ENCODE data around the gene NXF1. TPM values are rescaled to one million over a fixed set of nuclear protein-coding genes. Genes with fewer than 3 reads are reported as not detected.
"Not testable (repeated sequence)": the region's sequence is repeated elsewhere in the genome, so short reads cannot be mapped to it uniquely, and the experiment has no call there.

The NXF1 gene
- total RNA-seq, 8 experiments from 2014 or later, result 22.4 to 86.6 (median 45.4) TPM

DNA sequence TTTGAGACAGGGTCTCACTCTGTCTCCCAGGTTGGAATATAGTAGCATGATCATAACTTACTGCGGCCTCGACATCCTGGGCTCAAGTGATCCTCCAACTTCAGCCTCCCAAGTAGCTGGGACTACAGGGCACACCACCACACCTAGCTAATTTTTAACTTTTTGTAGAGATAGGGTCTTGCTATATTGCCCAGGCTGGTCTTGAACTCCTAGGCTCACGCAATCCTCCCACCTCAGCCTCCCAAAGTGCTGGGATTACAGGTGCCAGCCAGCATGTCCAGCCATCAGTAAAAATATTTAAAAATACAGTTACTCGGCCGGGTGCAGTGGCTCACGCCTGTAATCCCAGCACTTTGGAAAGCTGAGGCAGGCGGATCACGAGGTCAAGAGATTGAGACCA lies 22.9 kb upstream of the NXF1 start:
- in situ Hi-C loops (cut with MboI; ENCODE audit: low pct_unique_long_range_greater_than_20kb in 2 of 9, low sequenced_read_pairs in 9 of 9, unreplicated experiment in 9 of 9), result loop anchor here in 1 of 9 experiments (25.0 kb wide), 1 partner anchor 441 kb away; no protein-coding TSS in a partner anchor
- not testable (repeated sequence) for ATAC-seq (replicated peaks in 6 of 8); H3K4me3 ChIP-seq; H3K27ac ChIP-seq
- peaks cover 5 to 14% of the 10 kb centered on the region in 2 donors for H3K4me1 ChIP-seq (replicated peaks in 1 of 2)
- WGBS, 10 experiments, result 78 to 100% (median 96%) methylated on average over 1 to 8 of the region's 8 CpGs; no CpG with 5 or more reads in 3 of the 10 experiments

DNA sequence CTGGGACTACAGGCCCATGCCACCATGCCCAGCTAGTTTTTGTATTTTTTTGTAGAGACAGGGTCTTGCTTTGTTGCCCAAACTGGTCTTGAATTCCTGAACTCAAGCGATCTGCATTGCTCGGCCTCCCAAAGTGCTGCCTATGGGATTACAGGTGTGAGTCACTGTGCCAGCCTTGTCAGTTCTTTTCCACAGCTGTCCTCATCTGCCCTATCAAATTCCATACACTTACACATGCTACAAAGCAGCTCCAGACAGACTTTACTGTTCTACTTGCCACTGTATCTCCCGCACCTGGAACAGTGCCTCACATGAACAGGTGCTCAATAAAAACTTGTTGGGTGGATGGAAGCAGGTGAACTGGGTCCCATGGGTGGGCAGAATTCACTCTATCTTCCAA lies 18.4 kb upstream of the NXF1 start:
- Histone ChIP-seq H3K4me3 (no peak overlapping the region), H3K27ac (no peak overlapping the region), H3K4me1 (replicated peaks in 1 of 2) (no peaks in the 10 kb centered on the region)
- in situ Hi-C loops (cut with MboI; ENCODE audit: low pct_unique_long_range_greater_than_20kb in 2 of 9, low sequenced_read_pairs in 9 of 9, unreplicated experiment in 9 of 9), result no loop called here
- no peak for ATAC-seq (replicated peaks in 6 of 8)
- WGBS, 10 experiments, result 96 to 100% (median 100%) methylated on average over 2 to 3 of the region's 3 CpGs; no CpG with 5 or more reads in 7 of the 10 experiments

DNA sequence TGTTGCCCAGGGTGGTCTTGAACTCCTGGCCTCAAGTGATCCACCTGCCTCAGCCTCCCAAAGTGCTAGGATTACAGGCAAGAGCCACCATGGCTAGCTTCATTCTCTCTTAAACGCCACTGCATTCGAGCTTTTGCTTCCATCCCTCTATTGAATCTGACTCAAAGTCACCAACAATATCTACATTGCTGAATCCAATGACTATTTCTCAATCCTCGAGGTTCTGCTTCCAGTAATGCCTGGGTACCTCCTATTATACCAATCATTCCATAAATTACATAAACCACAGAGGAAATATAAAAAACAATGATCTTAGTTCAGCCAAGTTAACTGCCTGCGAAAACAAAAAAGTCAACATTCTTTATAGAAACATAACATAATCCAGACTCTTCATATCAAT lies 11.9 kb upstream of the NXF1 start:
- WGBS, 10 experiments, result 80 to 100% (median 98%) methylated on average over 1 to 4 of the region's 4 CpGs; no CpG with 5 or more reads in 2 of the 10 experiments
- no peak overlapping the region for H3K4me3 ChIP-seq
- no peak overlapping the region for H3K27ac ChIP-seq
- H3K4me1 ChIP-seq (replicated peaks in 1 of 2), result no peaks in the 10 kb centered on the region
- in situ Hi-C loops (cut with MboI; ENCODE audit: low pct_unique_long_range_greater_than_20kb in 2 of 9, low sequenced_read_pairs in 9 of 9, unreplicated experiment in 9 of 9), result no loop called here
- ATAC-seq (replicated peaks in 6 of 8), result no peak

DNA sequence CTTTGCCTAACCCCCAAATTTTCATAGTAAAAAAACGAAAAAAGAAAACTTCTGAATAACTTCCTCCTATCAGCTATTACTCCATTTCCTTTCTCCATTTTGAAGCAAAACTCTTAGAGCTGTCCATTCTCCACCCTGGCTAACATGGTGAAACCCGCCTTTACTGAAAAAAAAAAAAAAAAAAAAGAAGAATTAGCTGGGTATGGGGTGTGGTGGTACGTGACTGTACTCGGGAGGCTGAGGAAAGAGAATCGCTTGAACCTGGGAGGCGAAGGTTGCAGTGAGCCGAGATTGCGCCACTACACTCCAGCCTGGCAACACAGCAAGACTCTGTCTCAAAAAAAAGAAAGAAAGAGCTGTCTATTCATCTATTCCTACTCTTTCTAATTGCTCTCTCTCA lies 11.3 kb upstream of the NXF1 start:
- H3K4me1 ChIP-seq (replicated peaks in 1 of 2), result no peaks in the 10 kb centered on the region
- ATAC-seq (replicated peaks in 6 of 8), result no peak
- H3K4me3 ChIP-seq, result no peak overlapping the region
- no peak overlapping the region for H3K27ac ChIP-seq
- WGBS, 10 experiments, result 72 to 100% (median 90%) methylated on average over 1 to 8 of the region's 8 CpGs
- in situ Hi-C loops (cut with MboI; ENCODE audit: low pct_unique_long_range_greater_than_20kb in 2 of 9, low sequenced_read_pairs in 9 of 9, unreplicated experiment in 9 of 9), result no loop called here

DNA sequence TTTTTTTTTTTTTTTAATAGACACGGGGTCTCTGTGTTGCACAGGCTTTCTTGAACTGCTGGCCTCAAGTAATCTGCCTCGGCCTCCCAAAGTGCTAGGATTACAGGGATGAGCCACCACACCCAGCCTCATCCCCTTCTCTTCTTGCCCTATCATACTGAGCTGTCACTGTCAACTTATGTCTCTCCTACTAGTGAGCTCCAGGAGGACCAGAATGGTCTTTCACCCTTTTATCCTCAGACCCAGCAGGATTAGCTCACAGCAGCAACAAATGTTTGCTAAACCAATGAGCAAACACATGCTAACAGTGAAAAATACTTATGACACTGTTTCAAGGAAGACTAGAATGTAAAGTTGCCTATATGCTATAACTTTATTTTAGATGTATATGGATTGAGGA lies 6.4 kb upstream of the NXF1 start:
- in situ Hi-C loops (cut with MboI; ENCODE audit: low pct_unique_long_range_greater_than_20kb in 2 of 9, low sequenced_read_pairs in 9 of 9, unreplicated experiment in 9 of 9), result no loop called here
- Histone ChIP-seq H3K27ac (no peak overlapping the region), H3K4me3 (no peak overlapping the region), H3K4me1 (replicated peaks in 1 of 2) (peaks cover 0 to under 1% of the 10 kb centered on the region in 2 donors)
- WGBS, 10 experiments, result 40 to 95% (median 88%) methylated on average over 1 to 2 of the region's 2 CpGs; no CpG with 5 or more reads in 4 of the 10 experiments
- no peak for ATAC-seq (replicated peaks in 6 of 8)

DNA sequence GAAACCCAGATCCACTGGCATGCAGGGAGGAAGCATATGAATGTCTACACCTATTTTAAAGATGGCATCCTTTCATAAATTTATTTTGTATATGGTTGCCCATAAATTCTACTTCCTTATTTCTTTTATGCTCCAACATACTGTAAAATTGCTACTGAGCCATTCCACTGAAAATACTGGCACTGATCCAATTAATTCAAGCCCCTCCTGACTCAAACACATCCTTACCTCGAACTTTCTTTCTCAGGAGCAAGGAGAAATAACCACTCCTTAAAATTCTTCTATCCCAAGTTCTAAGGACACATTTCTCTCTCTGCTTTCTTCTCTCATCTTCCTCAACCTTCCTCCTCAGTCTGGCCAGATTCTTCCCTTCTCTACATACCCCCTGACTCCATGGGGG lies 5.5 kb upstream of the NXF1 start:
- in situ Hi-C loops (cut with MboI; ENCODE audit: low pct_unique_long_range_greater_than_20kb in 2 of 9, low sequenced_read_pairs in 9 of 9, unreplicated experiment in 9 of 9), result no loop called here
- WGBS, 10 experiments, result 0 to 85% (median 36%) methylated on average over 1 of the region's 1 CpG; no CpG with 5 or more reads in 2 of the 10 experiments
- Histone ChIP-seq H3K27ac (no peak overlapping the region), H3K4me3 (no peak overlapping the region), H3K4me1 (replicated peaks in 1 of 2) (peaks cover 7% of the 10 kb centered on the region in 2 donors)
- ATAC-seq (replicated peaks in 6 of 8), result no peak

DNA sequence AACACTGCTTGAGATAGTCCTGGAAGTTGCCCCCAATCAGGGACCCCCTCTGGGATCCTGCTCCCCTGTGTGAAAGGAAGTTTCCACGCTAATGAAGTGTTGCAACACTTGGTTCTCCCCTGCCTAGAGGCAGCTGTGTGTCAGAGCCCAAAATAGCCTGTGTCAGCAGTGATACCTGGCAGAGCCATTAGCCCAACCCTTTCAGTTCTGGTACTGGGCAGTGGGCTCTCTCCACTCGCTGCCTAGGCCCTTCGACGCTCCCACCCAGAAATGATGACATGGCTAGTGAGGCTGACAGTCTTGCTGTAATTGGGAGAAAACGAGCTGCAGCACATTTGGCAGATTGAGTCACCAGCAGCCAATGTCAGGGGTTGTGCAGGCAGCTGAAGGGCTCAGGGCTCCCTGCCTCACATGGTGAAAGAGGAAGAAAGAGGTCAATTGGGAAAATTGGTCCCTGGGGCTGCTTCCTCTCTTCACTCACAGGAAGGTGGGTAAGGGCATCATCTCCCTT lies 1.4 kb upstream of the NXF1 start:
- H3K4me3 ChIP-seq, result no peak overlapping the region
- ATAC-seq (replicated peaks in 6 of 8), result peak in 3 of 8 experiments; percentile 4 to 10 (median 8)

DNA sequence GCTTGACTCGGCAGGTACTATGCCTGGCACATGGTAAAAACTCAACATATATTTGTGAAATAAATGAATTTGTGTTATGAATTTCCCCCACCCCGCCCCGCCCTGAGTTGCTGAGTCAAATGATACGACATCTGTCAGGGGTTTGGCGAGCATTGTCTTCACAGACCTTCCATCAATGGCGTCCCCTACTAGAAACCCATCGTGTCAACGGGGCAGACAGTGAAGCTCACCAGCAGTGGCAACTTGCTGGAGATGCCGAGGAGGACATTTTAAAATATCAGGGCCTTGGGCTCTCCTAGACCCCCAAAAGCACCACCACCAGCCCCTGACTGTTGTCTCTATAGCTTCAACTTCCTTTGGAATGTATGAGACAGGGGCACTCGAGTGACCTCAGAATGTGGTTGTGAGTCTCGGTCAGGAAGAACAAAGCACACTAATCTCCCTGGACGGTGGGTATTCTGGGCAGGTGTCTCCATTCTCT lies 761 bp upstream of the NXF1 start:
- in situ Hi-C loops (cut with MboI; ENCODE audit: low pct_unique_long_range_greater_than_20kb in 2 of 9, low sequenced_read_pairs in 9 of 9, unreplicated experiment in 9 of 9), result no loop called here

More for the DNA sequence above, 1.4 kb upstream of the NXF1 start:
- Histone ChIP-seq H3K4me1 (replicated peaks in 1 of 2) (peaks cover 14 to 17% of the 10 kb centered on the region in 2 donors), H3K27ac (peak overlapping the region in 1 of 2 donors; percentile 69)
- in situ Hi-C loops (cut with MboI; ENCODE audit: low pct_unique_long_range_greater_than_20kb in 2 of 9, low sequenced_read_pairs in 9 of 9, unreplicated experiment in 9 of 9), result no loop called here
- 60 to 91% (median 76%) methylated on average over 1 to 5 of the region's 5 CpGs; no CpG with 5 or more reads in 6 of the 10 experiments for WGBS, 10 experiments

DNA sequence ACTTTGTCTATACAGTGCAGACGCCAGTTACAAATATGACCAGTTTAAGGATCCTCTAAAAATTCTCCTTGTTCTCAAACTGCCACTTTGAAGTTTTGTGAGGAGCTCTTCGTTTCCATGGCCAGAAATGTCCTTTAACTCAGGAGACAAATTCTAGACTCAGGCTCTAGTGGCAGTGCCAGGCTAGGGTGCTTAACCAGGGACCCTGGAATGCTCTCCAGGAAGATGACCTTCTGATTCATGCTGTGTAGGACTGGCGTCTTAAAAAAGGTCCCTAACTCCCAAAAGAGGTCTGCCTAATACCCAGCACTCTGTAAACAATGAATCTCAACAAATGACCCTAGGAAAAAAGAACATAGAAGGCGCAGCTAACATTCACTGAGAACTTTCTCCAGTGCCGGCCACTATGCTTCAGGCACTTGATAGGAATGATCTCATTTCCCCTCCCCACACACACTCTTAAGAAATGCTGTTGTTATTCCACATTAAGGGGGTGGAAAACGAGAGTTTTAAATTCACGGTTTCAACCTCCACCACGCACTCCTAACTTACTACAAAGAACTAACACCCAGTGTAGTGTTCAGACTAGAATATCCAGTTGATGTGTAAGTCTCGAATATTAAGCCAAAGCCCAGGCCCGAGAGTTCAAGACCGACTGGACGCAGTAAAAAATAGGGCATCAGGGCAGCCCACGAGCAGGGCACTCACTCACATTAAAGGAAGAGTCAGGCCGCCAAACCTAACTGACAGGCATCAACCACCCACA lies 747 bp downstream of the NXF1 start:
- peaks cover 14 to 17% of the 10 kb centered on the region in 2 donors for H3K4me1 ChIP-seq (replicated peaks in 1 of 2)
- in situ Hi-C loops (cut with MboI; ENCODE audit: low pct_unique_long_range_greater_than_20kb in 2 of 9, low sequenced_read_pairs in 9 of 9, unreplicated experiment in 9 of 9), result no loop called here
- ATAC-seq (replicated peaks in 6 of 8), result peak in 3 of 8 experiments; percentile 6 to 23 (median 13)
- peak overlapping the region; percentile 38 to 81 for H3K27ac ChIP-seq
- H3K4me3 ChIP-seq, result peak overlapping the region; percentile 58 to 88 (median 75)
- 0 to 20% (median 5%) methylated on average over 1 to 12 of the region's 14 CpGs; no CpG with 5 or more reads in 2 of the 10 experiments for WGBS, 10 experiments

More for the DNA sequence above, 761 bp upstream of the NXF1 start:
- WGBS, 10 experiments, result 0 to 56% (median 24%) methylated on average over 2 to 8 of the region's 12 CpGs; no CpG with 5 or more reads in 4 of the 10 experiments
- Histone ChIP-seq H3K4me3 (peak overlapping the region; percentile 58 to 88 (median 75)), H3K4me1 (replicated peaks in 1 of 2) (peaks cover 14 to 17% of the 10 kb centered on the region in 2 donors), H3K27ac (peak overlapping the region; percentile 69 to 78)
- ATAC-seq (replicated peaks in 6 of 8), result peak in 5 of 8 experiments; percentile 1 to 8 (median 6)

DNA sequence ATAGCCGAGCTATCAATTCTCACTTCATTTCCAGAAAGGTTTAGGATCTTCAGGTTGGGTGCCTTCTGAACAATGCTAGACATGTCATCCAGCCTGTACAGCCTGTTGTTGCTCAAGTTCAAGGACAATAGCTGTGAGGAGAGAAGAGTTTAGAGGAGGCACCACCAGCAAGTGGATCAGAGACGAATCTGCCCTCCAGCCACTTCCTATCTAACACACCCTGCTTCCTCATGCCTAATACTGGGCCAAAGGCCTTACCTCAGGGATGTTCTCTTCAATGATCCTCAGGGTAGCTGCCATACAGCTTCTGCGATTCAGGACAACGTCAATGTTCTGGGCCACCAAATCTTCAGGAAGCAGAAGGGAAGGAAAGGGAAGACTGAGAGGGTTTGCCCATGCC lies 4.2 kb downstream of the NXF1 start:
- WGBS, 10 experiments, result 40 to 100% (median 100%) methylated on average over 1 to 4 of the region's 4 CpGs; no CpG with 5 or more reads in 1 of the 10 experiments
- no peak for ATAC-seq (replicated peaks in 6 of 8)
- in situ Hi-C loops (cut with MboI; ENCODE audit: low pct_unique_long_range_greater_than_20kb in 2 of 9, low sequenced_read_pairs in 9 of 9, unreplicated experiment in 9 of 9), result no loop called here
- no peak overlapping the region for H3K4me3 ChIP-seq
- H3K27ac ChIP-seq, result no peak overlapping the region
- H3K4me1 ChIP-seq (replicated peaks in 1 of 2), result peaks cover 8 to 11% of the 10 kb centered on the region in 2 donors

DNA sequence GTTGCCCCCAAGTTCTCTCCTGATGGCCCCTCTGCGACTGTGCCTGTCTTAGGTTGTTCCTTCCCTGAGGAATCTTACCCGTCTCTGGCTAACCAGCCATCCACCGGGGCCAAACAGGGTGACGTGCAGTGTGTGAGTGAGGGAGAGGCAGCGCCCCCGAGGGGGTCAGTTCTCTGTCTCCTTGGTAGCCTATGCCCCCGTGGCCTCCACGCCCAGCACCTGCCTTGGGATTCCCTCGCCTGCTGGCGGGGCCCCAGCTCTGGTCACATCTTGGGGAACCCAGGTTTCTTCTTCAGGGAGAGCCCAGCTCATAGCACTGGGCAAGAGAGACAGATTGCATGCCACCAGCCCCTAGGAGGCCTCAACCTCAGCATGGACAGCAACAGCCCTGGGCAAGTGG lies 5.8 kb downstream of the NXF1 start:
- H3K4me1 ChIP-seq (replicated peaks in 1 of 2), result peaks cover 7 to 10% of the 10 kb centered on the region in 2 donors
- WGBS, 10 experiments, result 78 to 100% (median 88%) methylated on average over 1 to 4 of the region's 10 CpGs; no CpG with 5 or more reads in 6 of the 10 experiments
- peak in 5 of 8 experiments; percentile 6 to 25 (median 24) for ATAC-seq (replicated peaks in 6 of 8)
- no peak overlapping the region for H3K27ac ChIP-seq
- no peak overlapping the region for H3K4me3 ChIP-seq
- in situ Hi-C loops (cut with MboI; ENCODE audit: low pct_unique_long_range_greater_than_20kb in 2 of 9, low sequenced_read_pairs in 9 of 9, unreplicated experiment in 9 of 9), result no loop called here

DNA sequence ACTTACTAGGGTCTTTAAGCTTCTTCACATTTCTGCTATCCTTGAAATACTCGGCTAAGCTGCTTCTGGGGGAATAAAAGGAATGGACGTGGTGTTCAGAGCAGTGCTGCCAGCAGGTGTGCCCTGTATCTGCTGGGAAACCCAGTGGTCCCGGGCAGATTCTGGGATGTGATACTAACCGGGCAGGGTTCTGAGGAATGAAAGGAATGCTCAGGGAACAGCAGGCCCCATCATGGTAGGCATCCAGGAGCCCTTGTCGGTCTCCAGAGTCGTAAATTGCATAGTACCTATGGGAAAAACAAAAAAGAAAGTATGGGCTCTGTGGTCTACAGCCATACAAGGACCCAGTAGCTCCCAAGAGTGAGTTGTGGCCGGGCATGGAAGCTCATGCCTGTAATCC lies 9.0 kb downstream of the NXF1 start:
- in situ Hi-C loops (cut with MboI; ENCODE audit: low pct_unique_long_range_greater_than_20kb in 2 of 9, low sequenced_read_pairs in 9 of 9, unreplicated experiment in 9 of 9), result no loop called here
- Histone ChIP-seq H3K27ac (no peak overlapping the region), H3K4me1 (replicated peaks in 1 of 2) (peaks cover 6 to 9% of the 10 kb centered on the region in 2 donors), H3K4me3 (no peak overlapping the region)
- 60 to 100% (median 90%) methylated on average over 1 to 6 of the region's 7 CpGs; no CpG with 5 or more reads in 2 of the 10 experiments for WGBS, 10 experiments
- no peak for ATAC-seq (replicated peaks in 6 of 8)

DNA sequence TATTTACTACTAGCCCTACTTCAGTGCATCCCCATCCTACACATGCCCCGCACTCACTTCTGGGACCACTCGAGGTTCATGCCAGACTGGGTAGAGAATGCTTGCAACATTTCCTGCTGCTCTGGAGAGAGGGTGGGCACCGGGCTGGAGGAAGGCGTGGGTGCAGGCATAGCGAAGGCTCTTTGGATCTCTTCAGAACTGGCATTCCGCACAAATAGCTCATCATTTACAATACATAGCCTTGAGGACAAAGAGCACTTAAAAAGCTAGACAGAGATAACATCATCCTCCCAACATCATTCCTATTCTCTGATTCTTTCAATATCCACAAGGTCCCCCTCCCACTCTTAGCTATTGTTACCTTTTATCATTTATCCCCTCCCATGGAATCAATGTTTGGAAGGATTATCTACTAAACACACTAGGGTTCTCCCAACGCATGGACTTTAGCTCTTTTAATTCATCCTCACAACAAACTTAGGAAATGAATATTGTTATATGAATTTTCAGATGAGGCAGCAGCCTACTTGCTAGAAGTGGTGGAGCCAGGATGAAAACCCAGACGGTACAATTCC lies 11.0 kb downstream of the NXF1 start:
- in situ Hi-C loops (cut with MboI; ENCODE audit: low pct_unique_long_range_greater_than_20kb in 2 of 9, low sequenced_read_pairs in 9 of 9, unreplicated experiment in 9 of 9), result no loop called here
- Histone ChIP-seq H3K4me1 (replicated peaks in 1 of 2) (peaks cover 11 to 13% of the 10 kb centered on the region in 2 donors), H3K27ac (no peak overlapping the region), H3K4me3 (no peak overlapping the region)
- 81 to 100% (median 94%) methylated on average over 1 to 7 of the region's 8 CpGs; no CpG with 5 or more reads in 2 of the 10 experiments for WGBS, 10 experiments
- ATAC-seq (replicated peaks in 6 of 8), result no peak

All from motor neuron (in vitro differentiated cells).